ENCODE data around the gene JMJD7.
A peak's percentile ranks its signal among the peaks of the same experiment; 100 is the strongest.

Gene JMJD7

DNA sequence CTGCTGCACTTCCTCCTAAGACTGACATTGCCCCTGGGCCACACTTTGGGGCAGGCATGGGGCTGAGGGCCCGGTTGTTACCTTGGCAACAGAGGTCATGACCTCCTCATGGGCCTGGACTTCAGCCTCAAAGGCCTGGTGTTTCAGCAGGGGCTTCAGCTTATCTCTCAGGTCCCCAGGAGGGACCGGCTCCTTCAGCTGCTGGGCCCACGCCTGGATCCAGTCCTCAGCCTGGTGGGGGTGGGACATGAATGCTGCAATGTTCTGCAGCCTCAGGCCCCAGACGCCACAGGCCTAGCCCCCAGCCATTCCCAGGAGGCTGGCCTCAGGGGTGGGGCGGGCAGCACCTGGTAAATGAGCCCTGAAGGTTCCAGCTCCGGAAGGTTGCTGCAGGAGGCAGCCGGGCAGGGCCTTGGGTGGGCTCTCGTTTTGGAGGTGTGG, 38.4 kb downstream of the JMJD7 start:
- no peak for DNase-seq (ENCODE audit: low spot score)

DNA sequence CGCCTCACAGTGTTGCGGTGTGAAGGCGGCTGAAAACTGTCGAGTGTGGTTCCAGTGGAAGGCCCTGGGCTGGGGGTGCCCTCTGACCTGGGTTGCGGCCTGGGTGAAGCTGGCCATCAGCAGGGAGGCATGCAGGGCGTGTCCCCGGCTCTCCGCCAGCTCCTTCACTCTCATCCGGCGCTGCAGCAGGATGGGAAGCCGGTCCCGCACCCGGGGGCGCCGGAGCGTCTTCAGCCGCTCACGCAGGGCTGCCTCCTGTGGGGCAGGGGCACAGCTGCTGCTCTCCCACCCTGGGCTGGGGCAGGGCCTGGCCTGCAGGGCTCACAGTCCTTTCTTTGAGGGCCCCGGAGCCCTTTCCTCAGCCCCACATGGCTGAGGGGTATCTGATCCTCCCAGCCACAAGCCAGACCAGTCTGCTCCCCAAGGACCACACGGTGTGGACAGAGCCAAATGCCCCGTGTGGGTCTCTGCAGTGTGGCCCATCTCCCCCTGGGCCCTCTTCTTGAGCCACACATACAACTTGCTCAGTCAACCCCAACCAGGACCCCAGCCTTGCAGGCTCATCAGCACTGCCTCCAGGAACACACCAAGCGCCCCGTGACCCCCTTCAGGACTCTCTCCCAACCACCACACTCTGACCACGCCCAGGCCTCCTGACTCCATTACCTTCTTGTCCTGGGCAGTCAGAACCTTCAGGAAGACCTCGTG, 39.1 kb downstream of the JMJD7 start:
- no peak for DNase-seq (ENCODE audit: low spot score)

DNA sequence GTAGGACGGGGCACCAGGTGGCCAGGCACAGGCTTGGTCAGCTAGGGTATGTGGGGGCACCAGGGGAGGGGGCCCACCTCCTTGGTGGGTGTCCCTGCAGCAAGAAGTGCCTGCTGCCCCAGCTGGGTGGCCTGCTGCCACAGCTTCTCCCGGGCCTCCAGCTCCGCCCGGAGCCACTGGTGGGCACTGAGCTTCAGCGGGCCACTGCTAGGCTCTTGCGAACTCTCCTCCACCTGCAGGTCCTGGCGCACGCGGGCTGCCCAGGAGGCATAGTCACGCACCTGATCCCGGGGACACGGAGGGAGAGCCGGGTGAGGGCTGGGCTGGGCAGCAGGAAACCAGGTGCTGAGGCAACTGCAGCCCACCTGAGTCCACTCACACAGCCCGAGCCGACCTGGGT, 40.4 kb downstream of the JMJD7 start:
- DNase-seq (ENCODE audit: low spot score), result no peak

DNA sequence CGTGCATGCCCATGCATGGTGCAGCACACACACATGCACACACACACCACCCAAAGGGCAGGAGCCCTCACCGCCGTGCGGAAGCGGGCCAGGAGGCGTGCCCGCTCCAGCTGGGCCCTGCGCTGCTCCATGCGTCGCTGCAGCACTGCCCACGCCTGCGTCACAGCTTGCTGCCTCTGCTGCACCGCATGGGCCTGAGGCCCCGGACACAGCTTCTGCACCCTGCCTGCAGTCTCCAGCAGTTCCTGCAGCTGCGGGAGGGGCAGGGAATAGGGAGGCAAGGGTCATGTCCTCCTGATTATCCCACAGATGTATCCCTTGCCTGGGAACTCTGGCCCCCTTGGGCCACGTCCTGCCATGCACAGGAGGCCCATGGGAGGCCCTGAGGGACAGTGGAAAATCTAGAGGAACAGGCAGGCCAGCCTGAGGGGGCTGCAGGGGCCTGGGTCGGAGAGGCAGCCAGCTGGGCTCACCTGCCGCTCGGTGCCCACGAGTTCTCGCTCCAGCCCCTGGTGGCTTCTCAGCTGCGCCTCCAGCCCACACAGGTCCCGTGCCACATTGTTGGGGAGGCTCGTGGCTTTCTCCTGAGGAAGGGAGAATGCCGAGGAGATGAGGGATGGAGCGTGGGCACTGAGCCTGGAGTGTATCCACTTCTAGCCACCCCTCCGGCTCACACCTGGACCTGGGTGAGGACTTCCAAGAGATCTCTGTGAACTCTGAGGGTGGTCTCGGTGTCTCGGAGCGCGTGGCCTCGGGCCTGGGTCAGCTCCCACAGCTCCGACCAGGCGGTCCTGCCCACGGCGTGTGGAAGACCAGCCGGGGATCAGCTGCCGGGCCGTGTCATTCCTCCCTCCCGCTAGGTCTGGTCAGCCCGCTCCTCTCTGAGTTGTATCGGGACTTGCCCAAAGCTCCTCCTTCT, 42.1 kb downstream of the JMJD7 start:
- DNase-seq (ENCODE audit: low spot score), result no peak

DNA sequence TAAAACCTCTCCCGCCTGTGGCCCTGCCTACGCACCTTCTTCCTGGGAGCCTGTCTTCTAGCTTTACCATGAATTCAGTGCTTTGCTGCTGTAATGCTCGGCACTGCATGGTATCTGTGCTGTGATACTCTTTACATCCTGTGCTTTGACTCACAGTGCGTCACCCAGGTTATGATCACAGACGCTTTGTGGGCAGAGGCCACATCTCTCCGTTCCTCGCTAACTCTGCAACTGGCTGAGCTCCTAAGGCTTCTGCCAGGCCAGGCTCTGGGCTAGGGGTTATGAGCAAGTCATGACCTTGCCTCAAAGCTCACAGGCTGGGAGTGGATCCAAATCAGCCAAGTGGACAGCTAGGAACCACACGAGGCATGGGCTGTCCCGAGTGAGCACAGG, 42.8 kb downstream of the JMJD7 start:
- DNase-seq (ENCODE audit: low spot score), result no peak

DNA sequence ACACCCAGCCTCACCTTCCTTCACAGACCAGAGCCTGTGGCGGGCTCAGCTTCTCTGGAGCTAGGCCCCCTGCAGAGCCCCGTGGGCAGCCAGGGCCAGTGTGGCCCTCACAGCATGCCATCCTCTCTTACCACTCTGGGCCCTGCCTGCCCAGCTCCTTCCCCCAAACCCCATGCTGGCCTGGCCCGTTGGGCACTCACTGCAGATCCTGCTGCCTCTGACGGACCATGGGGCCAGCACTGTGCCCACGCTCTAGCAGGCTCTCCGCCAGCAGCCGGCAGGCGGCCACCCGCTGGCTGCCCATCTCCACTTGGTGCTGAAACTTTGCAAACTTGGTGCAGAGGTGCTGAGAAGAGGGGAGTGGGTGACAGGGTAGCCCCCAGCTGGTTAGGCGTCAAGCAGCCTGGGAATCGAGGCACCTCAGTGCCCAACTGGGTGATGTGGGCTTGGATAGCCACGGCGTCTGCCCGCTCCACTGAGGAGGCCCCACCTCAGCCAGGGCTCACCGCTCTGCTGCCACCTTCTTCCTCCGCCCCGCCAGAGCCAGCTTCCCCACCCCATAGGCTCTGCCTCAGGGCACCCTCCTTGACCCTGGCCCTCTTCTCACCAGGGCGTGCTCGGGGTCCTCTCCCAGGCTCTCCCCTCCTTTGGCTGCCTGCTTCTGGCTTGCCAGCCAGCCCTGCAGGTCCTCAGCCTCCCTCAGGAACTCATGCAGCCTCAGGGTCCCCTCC, 43.4 kb downstream of the JMJD7 start:
- DNase-seq (ENCODE audit: low spot score), result no peak

DNA sequence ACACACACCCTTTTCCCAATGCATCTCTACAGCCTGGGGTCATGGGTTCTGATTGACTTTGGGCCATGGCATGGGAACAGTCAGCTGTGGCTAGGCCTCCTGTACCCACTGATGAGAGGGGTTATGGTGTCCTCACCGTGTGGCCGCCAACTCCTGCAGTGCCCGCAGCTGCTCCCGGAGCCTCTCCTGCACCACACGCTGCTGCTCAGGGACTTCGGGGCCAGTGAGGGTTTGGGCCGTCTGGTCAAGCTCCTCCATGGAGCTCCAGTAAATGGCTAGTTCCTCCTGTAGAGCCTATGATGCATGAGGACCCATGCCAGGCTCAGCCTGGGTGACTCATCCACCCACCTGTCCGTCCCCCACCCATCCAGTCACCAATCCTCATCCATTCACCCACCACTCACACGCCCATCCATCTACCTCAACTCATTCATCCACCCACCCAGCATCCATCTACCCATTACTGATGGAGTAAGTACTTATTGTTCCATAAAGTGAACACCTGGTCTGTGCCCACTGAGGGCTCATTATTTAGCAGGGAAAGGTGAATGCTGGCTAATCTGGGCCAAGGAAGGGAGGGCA, 44.4 kb downstream of the JMJD7 start:
- DNase-seq (ENCODE audit: low spot score), result no peak

DNA sequence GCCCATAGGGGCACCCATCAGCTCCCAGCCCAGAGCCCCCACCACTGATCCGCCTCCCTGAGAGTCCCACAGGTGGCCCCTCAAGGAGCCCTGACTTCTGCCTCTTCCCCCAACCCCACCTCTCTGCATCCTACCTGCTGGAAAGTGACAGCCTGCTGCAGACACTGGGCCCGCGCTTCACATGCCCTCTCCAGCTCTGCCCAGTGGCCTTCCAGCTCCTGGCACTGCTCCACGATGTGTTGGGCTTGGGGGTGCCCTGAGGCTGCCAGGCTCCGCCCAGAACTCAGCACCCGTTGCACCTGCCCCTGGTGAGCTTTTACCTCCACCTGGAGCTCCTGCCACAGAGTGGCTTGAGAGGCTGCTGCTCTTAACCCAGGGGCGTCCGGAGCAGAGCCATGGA, 45.8 kb downstream of the JMJD7 start:
- DNase-seq (ENCODE audit: low spot score), result no peak

DNA sequence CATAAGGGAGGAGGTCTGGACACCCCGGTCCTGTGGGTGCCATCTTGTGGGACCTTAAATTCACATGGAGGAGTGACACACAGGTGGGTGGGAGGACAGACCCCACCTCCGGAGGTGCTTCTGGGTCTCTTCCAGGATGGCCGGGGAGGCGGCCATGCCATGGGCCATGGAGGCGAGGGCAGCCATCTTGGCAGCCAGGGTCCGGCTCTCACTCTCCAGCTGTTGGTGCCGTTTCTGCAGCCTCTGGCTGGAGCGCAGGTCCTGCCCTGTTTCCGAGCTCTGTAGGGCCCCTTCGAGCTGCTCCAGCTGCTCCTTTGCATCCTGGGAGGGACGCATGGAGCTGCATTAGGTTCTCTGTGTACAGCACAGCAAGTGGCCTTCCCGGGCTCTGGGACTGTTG, 46.8 kb downstream of the JMJD7 start:
- DNase-seq (ENCODE audit: low spot score), result no peak

DNA sequence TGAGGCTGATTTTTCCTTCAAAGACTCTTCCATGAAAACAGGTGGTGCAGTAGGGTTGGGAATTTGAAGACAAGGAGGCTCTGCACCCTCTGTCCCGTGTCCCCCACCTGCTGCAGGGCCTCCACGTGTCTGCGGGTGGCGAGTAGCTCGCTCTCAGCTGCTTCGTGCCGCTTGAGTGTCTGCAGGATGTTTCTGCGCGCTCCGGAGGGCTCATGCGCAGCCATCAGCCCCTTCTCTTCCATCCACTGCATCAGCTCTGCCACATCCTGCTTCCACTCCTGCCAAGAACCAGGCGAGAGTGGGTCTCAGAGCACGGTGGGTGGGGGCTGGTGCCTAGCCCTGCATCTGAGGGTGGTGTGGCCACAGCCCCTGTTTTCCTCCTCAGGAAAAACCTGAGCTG, 48.1 kb downstream of the JMJD7 start:
- DNase-seq (ENCODE audit: low spot score), result peak; percentile 45

DNA sequence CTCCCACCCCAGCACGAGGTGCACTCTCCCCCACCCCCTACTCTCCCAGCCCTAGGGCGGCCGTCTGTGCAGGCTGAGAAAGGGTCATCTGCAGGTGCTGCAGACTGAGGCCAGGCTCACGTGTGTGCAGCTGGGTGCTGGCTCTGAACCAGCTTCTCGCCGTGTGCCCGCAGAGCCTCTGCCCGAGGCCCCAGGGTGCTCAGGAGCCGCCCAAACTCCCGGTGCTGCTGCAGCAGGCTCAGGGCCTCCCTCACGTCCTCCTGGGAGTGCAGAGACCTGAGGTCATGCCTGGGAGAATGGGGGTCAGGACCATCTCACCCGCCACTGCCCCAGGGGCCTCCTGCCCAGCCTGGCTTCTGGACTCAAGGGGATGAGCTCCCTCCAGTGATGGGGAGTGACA, 48.8 kb downstream of the JMJD7 start:
- no peak for DNase-seq (ENCODE audit: low spot score)

DNA sequence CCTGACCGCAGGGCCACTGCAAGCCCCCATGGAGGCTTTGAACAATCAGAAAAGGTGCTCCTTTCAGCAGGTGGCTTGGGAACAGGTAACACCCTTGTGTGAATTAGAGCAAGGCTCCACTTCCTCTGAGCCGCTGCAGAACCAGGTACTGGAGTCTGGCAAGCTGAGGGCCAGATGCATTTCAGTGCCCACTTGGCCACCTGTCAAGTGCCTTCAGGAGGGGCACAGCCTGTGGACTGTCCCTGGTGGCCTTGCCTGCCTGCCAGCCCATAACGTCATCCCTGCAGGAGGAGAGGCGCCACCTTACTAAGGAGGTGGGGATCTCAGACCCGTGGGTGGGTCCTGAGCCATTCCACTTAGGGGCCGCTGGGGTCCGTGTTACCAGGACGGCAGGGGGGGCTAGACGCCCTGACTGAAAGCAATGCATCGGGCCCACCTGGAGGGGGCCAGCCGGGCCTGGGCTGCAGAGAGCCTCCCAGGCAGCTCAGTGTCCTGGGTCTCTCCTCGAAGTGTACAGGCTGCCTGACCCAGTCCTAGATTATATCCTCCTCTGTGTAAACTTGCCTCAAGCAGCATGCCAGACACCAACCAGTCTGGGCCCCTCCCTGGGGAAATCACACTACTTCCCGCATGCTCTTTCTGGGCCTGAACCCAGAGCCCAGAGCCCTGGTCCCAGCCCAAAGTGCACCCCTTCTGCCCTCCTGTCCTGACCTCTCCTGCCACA, 49.9 kb downstream of the JMJD7 start:
- no peak for DNase-seq (ENCODE audit: low spot score)

DNA sequence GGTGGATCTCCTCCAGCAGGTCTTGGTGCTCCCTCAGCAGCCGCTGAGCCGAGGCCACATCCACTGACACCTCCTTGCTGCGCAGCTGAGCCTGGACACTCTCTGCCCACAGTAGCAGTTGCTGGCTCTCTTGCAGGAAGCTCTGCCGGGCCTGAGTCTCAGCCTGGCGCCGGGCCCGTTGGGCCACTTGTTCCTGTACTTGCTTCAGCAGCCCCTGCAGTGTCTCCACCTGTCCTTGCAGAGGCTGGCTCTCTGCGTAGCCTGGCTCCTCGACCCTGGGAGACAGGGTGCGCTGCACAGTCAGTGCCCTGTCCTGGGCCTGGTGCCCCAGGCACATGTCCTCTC, 50.4 kb downstream of the JMJD7 start:
- DNase-seq (ENCODE audit: low spot score), result no peak

DNA sequence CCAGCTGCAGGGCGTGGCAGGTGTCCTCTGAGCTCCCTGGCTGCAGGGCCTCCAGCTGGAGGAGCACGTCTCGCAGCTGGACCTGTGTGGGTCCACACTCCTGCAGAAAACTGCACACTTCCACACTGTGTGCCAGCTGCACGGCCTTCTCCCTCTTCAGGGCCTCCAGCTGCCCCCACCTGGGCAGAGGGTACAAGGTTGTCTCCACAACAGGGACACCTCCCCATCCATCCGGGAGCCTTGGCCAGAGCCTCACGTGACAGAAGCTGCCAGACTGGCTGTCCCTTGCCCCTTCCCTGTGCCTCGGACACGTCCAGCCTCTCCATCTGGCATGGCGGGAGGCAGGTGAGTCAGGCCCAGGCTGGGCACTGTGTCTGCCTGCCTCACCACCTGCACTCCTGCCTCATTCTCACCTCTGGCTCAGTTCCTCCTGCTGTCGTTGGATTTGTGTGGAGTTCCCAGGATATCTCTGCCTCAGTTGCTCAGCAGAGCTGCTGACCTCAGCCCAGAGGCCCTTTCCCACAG, 51.5 kb downstream of the JMJD7 start:
- no peak for DNase-seq (ENCODE audit: low spot score)

DNA sequence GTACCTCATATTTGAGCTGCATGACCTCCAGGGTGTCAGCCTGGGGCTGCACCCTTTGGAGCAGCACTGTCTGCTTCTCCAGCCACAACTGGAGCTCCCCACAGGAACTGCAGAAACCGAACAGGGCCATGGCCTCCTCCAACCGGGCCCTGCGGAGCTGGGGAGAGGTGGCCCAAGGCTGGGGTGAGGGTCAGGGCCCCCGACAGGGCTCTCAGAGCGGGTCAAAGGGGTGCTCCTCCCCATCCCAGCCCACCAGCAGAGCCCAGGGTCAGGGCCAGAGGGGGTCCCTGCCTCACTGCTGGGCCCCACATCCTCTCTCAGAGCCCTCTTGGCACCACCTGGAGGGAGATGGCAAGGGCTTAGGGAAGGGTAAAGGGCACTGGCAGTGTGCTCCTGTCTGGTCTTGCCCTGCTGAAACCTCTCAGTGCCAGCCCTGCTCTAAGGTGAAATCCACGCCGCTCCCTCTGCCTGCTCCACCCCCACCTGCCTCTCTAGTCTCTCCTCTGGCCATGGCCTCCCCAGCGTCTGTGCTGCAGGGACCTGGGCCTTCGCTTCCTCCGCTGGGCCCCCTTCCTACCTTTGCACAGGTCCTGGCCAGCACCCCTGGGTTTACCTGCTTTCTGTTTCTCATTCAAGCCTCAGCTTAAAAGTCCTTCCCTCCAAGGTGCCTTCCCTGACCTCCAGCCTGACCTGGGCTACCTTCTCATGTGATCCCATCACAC, 52.4 kb downstream of the JMJD7 start:
- no peak for DNase-seq (ENCODE audit: low spot score)

DNA sequence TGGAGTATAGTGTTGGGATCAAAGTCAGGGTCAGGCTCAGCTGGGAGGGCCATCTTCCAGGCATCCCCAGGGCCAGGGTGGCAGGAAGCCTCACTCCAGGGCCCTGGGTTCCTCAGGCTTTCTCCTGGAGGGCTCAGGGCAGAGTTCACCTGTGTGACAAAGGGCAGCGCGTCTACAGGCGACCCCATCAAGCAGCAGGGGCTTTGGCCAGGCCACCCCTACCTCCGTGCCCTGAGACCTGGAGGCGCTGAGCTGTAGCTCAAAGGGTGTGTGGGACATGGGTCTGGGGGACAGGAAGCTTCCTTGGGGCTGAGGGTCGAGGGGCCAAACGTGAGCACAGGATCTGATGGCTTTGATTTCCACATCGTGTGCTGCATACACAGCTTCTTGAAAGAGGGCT, 53.2 kb downstream of the JMJD7 start:
- DNase-seq (ENCODE audit: low spot score), result no peak

DNA sequence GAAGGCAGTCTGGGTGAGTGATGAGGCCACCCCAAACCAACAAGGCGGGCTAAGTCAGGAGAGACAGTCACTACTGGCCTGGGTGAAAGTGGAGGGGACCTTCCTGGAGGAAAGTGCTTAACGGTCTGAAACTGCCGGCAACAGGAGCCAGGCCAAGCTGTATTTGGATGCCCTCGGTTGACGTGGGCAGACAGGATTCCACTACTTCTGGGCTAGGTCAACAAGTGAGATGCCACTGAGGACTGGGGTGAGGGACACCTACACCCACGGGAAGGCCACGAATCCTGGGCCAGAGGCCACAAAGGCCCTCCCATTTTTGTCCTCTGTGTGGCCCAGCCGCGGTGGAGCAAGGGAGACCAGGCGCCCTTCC, 53.6 kb downstream of the JMJD7 start:
- no peak for DNase-seq (ENCODE audit: low spot score)

DNA sequence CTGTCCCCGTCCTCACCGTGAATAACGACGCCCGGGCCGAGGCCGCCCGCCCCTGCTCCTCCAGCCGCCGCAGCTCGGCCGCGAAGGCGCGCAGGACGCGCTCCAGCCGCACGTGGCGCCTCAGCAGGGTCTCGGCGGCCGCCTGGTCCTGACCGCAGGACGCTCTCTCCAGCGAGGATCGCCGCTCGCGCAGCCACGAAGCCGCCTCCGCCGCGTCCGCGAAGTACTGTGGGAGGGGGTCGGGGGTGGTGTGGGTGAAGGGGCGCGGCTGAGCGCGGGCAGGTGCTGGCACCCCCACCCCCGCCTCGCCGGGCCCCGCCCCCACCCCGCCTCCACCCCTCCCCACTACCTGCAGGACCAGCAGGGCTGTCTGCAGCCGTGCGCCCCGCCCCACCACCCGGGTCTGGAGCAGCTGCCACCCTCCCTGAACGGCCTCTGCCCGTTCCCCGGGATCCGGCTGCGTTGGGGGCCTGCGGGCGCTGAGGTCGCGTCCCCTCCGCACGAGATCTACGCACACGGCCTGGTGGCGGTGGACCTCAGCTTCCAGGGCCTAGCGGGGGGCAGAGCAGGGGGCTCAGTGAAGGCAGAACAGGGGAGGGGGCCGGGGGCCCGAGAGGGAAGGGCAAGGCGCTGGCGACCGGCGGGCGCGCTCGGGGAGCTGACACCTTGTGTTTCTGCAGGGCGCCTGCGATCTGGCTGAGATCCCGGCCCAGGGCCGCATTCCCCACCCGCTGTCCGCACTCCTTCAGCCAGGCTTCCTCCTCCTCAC, 54.2 kb downstream of the JMJD7 start:
- DNase-seq (ENCODE audit: low spot score), result no peak

DNA sequence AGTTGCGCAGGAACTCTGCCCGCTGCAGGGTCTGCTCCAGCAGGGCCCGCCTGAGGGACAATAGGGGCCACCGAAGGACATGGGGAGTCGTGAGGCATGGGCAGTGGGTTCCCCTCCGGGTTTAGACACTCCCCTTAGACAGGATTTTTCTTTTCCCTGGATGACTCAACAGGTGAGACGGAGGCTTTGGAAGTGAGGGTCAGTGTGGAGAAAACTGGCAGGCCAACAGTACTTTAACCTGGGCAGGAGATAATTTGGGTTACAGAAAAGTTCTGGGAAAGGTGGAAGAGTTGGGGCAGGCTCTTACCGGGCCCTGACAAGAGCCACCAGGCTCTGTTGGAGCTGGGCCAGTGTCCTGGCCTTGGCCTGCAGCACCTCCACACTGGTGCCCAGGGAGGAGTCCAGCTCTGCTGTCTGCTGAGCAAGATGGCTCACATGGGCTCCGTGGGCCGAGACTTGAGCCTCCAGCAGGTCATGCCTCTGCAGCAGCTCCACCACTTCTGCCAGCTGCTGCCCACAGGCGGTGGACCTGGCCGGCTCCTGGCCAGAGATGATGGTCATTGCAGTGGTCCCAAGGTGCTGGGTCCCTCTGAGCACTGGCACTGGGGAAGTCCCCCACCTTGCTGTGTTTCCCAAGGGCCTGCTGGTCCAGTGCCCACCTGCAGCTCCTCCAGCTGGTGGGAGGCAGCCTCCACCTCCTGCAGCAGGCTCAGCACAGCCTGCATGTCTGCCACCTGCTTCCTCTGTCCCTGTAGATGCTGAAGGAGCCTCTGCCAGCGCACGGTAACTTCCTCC, 55.0 kb downstream of the JMJD7 start:
- DNase-seq (ENCODE audit: low spot score), result peak; percentile 55

DNA sequence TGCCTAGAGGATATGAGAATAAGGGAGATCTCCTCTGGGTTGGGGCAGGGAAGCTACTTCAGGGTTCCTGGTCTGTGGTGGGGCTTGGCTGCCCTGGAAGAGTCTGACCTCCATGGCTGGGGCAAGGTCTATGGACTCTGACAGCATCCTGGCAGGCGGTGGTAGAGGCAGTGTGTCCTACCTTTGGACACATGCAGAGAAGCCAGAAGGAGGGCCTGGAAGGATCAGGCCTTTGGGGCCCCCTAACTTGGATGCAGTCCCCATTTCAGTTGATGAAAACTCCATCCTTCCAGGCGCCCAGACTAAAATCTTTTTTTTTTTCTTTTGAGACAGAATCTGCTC, 55.6 kb downstream of the JMJD7 start:
- DNase-seq (ENCODE audit: low spot score), result no peak
